GM12892 (cell line): ENCODE data around the gene PKP3.

Experiments
- POLR2A ChIP-seq: IDR thresholded peaks from 2 replicates; pipeline ENCODE4 v1.6.1; 2011; ENCODE audit warnings: low read depth, low read length, control low read depth
- POLR2AphosphoS5 ChIP-seq: IDR thresholded peaks from 2 replicates; pipeline ENCODE4 v1.6.1; 2011; ENCODE audit warnings: low read depth, low read length, control low read depth

- no peak for TF ChIP-seq POLR2A
- no peak for TF ChIP-seq POLR2AphosphoS5
These were observed 11.9 kb upstream of the PKP3 start for GRCh38 chr11:382081-382629.
